Measurements from ENCODE around the gene ATP8B4. TPM values are rescaled to one million over a fixed set of nuclear protein-coding genes. Genes with fewer than 3 reads are reported as not detected.

Gene ATP8B4
- total and polyA plus RNA-seq, 10 of the 15 experiments (the other 5 are each of a cell fraction or from before 2014, with no cell fraction given): 0.02 to 0.94 (median 0.19) TPM

DNA sequence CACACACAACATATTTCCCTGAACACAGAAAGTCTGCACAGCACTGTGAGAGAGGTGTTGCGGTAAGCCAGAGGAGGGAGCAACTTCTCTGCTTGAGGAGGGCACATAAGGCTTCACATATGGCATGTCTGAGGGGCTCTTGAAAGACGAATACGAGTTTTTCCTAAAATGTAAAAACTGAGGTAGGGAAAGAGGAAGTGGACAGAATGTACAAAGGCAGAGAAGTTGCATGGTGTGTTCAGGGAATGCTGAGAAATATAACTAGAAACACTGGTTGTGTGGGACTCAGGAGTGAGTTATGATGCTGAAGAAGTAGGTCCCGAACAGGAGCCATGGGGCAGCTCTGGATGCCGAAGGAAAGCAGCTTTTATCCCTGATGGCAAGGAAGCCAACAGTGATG is 22.8 kb upstream of the ATP8B4 start:
- intact Hi-C loops (cut with micrococcal nuclease; ENCODE audit: unreplicated experiment) (no loop called here), in situ Hi-C loops (cut with MboI) (loop anchor here (5.0 to 10.0 kb wide), 4 partner anchors 717 to 1787 kb away; partner anchors contain the start of gene FGF7)
- no peak for ATAC-seq
- no peak for TF ChIP-seq RFX5 (IDR thresholded peaks at IDR 0.05; ENCODE audit: low read depth, low read length)
- no peak for TF ChIP-seq NFXL1 (IDR thresholded peaks at IDR 0.05; ENCODE audit: borderline replicate concordance)
- peak; percentile 37; the same call in 1 of the 2 replicates for TF ChIP-seq SPI1 (IDR thresholded peaks at IDR 0.05; ENCODE audit: borderline replicate concordance, insufficient read depth, low read depth, low read length)
- no peak for DNase-seq (ENCODE audit: low read depth, low spot score)
- ChIA-PET SMC1A (ENCODE audit: uncharacterized antibody, unreplicated experiment) (no interaction called here), RAD21 (ENCODE audit: unreplicated experiment) (interaction anchor here (1.3 kb wide), 1 partner anchor 138 kb away, joined by 3 read pairs; no protein-coding TSS in a partner anchor), CTCF (interaction anchor here (0.9 to 4.5 kb wide), 2 partner anchors 27 to 720 kb away, joined by 3 to 17 read pairs; partner anchors contain the start of gene FGF7), POLR2A (no interaction called here)
- BruUV-seq (replicated peaks): no TSS peak
- Histone ChIP-seq H3K36me3 (ENCODE audit: control insufficient read depth in 2 of 2, insufficient read depth in 2 of 2, low read length in 1 of 2) (no peaks in the 10 kb centered on the region), H3K9me3 (replicated peaks; ENCODE audit: control insufficient read depth, insufficient read depth, low read length) (no peaks in the 10 kb centered on the region), H3K4me1 (ENCODE audit: control insufficient read depth, insufficient read depth, low read length) (no peaks in the 10 kb centered on the region), H3K4me2 (ENCODE audit: control insufficient read depth, insufficient read depth) (no peak overlapping the region), H3K4me3 (no peak overlapping the region), H3K9ac (ENCODE audit: control insufficient read depth, insufficient read depth, low read length) (no peak overlapping the region), H2AFZ (ENCODE audit: control insufficient read depth, low read depth, low read length) (no peak overlapping the region), H4K20me1 (ENCODE audit: control insufficient read depth, insufficient read depth) (no peaks in the 10 kb centered on the region), H3K27me3 (replicated peaks in 1 of 2; ENCODE audit: control insufficient read depth in 2 of 2, insufficient read depth in 2 of 2, low read length in 1 of 2) (no peaks in the 10 kb centered on the region; a peak in 1 of 4 replicates), H3K27ac (ENCODE audit: control insufficient read depth, insufficient read depth) (no peak overlapping the region), H3K79me2 (ENCODE audit: control insufficient read depth, insufficient read depth, low read length) (no peaks in the 10 kb centered on the region)
- no peak for FAIRE-seq
- 27% methylated on average over 5 of the region's 5 CpGs for WGBS (ENCODE audit: insufficient coverage, insufficient replicate concordance, low lambda C conversion rate, missing lambda C conversion rate)

DNA sequence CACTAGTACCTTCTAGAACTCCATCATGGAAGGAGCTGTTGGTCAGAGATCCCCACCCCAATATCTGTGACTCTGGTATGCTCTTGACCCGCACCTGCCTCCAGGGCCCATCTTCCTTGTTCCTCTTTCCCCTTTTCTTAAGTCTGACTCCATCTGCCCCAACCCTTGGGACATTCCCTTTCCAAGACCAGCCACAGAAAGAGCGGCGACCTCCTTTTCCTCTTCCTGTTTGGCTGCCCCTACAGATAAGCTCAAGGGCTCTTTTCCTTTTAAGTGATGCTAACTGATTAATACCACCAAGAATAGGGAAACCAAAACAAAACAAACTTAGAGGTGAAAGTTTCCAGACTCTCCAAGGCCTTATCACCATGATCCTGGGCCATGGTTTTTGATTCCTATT is 21.9 kb upstream of the ATP8B4 start:
- Histone ChIP-seq H3K9me3 (replicated peaks; ENCODE audit: control insufficient read depth, insufficient read depth, low read length) (no peaks in the 10 kb centered on the region), H3K4me3 (no peak overlapping the region), H3K9ac (ENCODE audit: control insufficient read depth, insufficient read depth, low read length) (no peak overlapping the region), H3K79me2 (ENCODE audit: control insufficient read depth, insufficient read depth, low read length) (no peaks in the 10 kb centered on the region), H4K20me1 (ENCODE audit: control insufficient read depth, insufficient read depth) (no peaks in the 10 kb centered on the region), H3K27me3 (replicated peaks in 1 of 2; ENCODE audit: control insufficient read depth in 2 of 2, insufficient read depth in 2 of 2, low read length in 1 of 2) (peaks cover 0 to under 1% of the 10 kb centered on the region in 2 experiments; a peak in 2 of 4 replicates), H3K4me2 (ENCODE audit: control insufficient read depth, insufficient read depth) (no peak overlapping the region), H3K27ac (ENCODE audit: control insufficient read depth, insufficient read depth) (no peak overlapping the region), H3K36me3 (ENCODE audit: control insufficient read depth in 2 of 2, insufficient read depth in 2 of 2, low read length in 1 of 2) (no peaks in the 10 kb centered on the region), H2AFZ (ENCODE audit: control insufficient read depth, low read depth, low read length) (no peak overlapping the region), H3K4me1 (ENCODE audit: control insufficient read depth, insufficient read depth, low read length) (no peaks in the 10 kb centered on the region)
- CTCF ChIA-PET: interaction anchor here (0.9 kb wide), 1 partner anchor 27 kb away, joined by 3 read pairs; no protein-coding TSS in a partner anchor
- TF ChIP-seq JUND (IDR thresholded peaks at IDR 0.05; ENCODE audit: low read depth, low read length): no peak
- no peak for TF ChIP-seq TCF7 (IDR thresholded peaks at IDR 0.05; ENCODE audit: borderline replicate concordance)
- TF ChIP-seq, protein P1, sequence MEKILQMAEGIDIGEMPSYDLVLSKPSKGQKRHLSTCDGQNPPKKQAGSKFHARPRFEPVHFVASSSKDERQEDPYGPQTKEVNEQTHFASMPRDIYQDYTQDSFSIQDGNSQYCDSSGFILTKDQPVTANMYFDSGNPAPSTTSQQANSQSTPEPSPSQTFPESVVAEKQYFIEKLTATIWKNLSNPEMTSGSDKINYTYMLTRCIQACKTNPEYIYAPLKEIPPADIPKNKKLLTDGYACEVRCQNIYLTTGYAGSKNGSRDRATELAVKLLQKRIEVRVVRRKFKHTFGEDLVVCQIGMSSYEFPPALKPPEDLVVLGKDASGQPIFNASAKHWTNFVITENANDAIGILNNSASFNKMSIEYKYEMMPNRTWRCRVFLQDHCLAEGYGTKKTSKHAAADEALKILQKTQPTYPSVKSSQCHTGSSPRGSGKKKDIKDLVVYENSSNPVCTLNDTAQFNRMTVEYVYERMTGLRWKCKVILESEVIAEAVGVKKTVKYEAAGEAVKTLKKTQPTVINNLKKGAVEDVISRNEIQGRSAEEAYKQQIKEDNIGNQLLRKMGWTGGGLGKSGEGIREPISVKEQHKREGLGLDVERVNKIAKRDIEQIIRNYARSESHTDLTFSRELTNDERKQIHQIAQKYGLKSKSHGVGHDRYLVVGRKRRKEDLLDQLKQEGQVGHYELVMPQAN (conservative IDR thresholded peaks at IDR 0.05): no peak
- no peak for TF ChIP-seq NR2C1 (IDR thresholded peaks at IDR 0.05)
- intact Hi-C loops (cut with micrococcal nuclease; ENCODE audit: unreplicated experiment): no loop called here
- SMC1A ChIA-PET (ENCODE audit: uncharacterized antibody, unreplicated experiment): no interaction called here
- POLR2A ChIA-PET: no interaction called here
- in situ Hi-C loops (cut with MboI): loop anchor here (5.0 to 10.0 kb wide), 4 partner anchors 716 to 1786 kb away; partner anchors contain the start of gene FGF7
- DNase-seq (ENCODE audit: low read depth, low spot score): no peak
- no peak for FAIRE-seq
- 61% methylated on average over 3 of the region's 3 CpGs for WGBS (ENCODE audit: insufficient coverage, insufficient replicate concordance, low lambda C conversion rate, missing lambda C conversion rate)
- RAD21 ChIA-PET (ENCODE audit: unreplicated experiment): interaction anchor here (1.3 kb wide), 1 partner anchor 138 kb away, joined by 3 read pairs; no protein-coding TSS in a partner anchor
- no peak for ATAC-seq
- BruUV-seq (replicated peaks): no TSS peak

Data from GM12878 (cell line).